RWPE1 (cell line): ENCODE results near the gene ZFAND2B.

Experiments used
- CTCF ChIA-PET: fragments of 350-600 bp; sonication (Branson Sonifier 250); formaldehyde crosslinking; extraction: SDS; loops from one replicate; lab custom pipeline; 2021; lab: Yijun Ruan, JAX
- POLR2A ChIA-PET: fragments of 400-600 bp; formaldehyde crosslinking; extraction: SDS; loops from one replicate; lab custom pipeline; 2020; ENCODE audit warnings: antibody characterized with exemption; ENCODE audit not compliant: low non-redundant PET; lab: Yijun Ruan, JAX
- DNase-seq: peaks from one replicate; pipeline ENCODE4 v3.0.0; 2012; ENCODE audit warnings: low spot score
- H3K27ac ChIP-seq: fragments of 450-650 bp; 2 replicates; pipeline ENCODE4 v1.5.1; 2017
- TF ChIP-seq, protein P1 (sequence below): fragments of 450-650 bp; conservative IDR thresholded peaks from 2 replicates; pipeline ENCODE4 v1.5.1; 2017; ENCODE audit warnings: low read depth, mild to moderate bottlenecking

Gene ZFAND2B

DNA sequence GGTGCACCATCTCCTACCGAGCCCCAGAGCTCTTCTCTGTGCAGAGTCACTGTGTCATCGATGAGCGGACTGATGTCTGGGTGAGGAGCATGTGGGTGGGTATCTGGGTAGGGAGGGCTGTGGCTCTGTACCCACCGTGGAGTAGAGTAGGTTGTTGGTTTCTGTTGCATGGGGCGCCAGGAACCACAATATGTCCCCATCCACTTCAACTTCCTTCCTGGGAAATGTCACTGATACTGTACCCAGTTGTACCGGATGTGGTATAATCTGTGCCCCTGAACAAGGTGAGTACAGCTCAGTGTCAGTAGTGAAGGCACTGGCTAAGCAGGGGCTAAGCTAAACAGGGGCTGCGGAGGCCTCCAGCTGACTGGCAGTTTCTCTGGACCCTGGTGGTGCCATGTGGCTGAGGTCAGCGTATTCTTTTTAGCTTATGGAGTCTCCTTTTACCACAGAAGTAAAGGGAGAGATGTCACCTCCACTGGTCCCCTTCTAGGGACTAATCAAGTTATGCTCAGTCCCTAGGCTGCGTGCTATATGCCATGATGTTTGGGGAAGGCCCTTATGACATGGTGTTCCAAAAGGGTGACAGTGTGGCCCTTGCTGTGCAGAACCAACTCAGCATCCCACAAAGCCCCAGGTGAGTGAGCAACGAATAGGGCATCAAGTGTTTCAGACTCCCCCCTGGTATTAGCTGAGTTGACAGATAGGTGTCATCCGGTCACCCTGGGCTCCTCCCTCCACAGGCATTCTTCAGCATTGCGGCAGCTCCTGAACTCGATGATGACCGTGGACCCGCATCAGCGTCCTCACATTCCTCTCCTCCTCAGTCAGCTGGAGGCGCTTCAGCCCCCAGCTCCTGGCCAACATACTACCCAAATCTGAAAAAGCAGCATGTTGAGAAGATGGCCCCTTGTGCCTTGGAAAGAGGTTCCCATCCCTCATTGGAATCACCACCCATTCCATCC lies 41.4 kb downstream of the ZFAND2B start:
- CTCF ChIA-PET, result interaction anchor here (0.6 to 2.7 kb wide), 3 partner anchors 30 to 51 kb away, joined by 3 to 22 read pairs (median 5); no protein-coding TSS in a partner anchor
- H3K27ac ChIP-seq, result peak overlapping the region; percentile 98
- no peak for DNase-seq
- POLR2A ChIA-PET, result interaction anchor here (0.8 to 1.9 kb wide), 2 partner anchors 30 to 39 kb away, joined by 3 to 12 read pairs; partner anchors contain the start of gene DNAJB2
- TF ChIP-seq, protein P1, sequence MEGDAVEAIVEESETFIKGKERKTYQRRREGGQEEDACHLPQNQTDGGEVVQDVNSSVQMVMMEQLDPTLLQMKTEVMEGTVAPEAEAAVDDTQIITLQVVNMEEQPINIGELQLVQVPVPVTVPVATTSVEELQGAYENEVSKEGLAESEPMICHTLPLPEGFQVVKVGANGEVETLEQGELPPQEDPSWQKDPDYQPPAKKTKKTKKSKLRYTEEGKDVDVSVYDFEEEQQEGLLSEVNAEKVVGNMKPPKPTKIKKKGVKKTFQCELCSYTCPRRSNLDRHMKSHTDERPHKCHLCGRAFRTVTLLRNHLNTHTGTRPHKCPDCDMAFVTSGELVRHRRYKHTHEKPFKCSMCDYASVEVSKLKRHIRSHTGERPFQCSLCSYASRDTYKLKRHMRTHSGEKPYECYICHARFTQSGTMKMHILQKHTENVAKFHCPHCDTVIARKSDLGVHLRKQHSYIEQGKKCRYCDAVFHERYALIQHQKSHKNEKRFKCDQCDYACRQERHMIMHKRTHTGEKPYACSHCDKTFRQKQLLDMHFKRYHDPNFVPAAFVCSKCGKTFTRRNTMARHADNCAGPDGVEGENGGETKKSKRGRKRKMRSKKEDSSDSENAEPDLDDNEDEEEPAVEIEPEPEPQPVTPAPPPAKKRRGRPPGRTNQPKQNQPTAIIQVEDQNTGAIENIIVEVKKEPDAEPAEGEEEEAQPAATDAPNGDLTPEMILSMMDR, result no peak

DNA sequence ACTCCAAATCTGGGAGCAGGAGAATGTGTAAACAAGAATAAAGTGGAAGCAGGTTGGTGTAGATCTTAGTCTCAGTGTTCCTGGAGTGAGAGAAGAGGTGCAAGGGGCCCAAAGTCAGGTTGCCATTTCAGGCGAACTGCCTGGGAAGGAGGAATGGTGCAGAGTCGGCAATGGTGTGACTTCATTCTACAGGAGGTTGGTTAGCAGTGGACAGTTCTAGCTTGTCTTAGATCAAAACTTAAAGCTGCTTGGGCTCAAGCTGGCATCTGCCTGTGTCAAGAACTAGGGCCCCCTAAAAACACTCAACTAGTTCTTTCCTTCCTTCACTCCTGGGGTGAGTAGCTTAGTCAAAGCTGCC lies 42.2 kb downstream of the ZFAND2B start:
- H3K27ac ChIP-seq, result peak overlapping the region; percentile 98
- TF ChIP-seq, protein P1, result no peak
- CTCF ChIA-PET, result interaction anchor here (0.8 to 2.7 kb wide), 5 partner anchors 19 to 50 kb away, joined by 3 to 22 read pairs (median 5); partner anchors contain the start of genes ANKZF1 and DNAJB2
- POLR2A ChIA-PET, result interaction anchor here (0.6 to 2.1 kb wide), 6 partner anchors 19 to 67 kb away, joined by 3 to 14 read pairs (median 6); partner anchors contain the start of genes ANKZF1, ATG9A and DNAJB2
- DNase-seq, result no peak

DNA sequence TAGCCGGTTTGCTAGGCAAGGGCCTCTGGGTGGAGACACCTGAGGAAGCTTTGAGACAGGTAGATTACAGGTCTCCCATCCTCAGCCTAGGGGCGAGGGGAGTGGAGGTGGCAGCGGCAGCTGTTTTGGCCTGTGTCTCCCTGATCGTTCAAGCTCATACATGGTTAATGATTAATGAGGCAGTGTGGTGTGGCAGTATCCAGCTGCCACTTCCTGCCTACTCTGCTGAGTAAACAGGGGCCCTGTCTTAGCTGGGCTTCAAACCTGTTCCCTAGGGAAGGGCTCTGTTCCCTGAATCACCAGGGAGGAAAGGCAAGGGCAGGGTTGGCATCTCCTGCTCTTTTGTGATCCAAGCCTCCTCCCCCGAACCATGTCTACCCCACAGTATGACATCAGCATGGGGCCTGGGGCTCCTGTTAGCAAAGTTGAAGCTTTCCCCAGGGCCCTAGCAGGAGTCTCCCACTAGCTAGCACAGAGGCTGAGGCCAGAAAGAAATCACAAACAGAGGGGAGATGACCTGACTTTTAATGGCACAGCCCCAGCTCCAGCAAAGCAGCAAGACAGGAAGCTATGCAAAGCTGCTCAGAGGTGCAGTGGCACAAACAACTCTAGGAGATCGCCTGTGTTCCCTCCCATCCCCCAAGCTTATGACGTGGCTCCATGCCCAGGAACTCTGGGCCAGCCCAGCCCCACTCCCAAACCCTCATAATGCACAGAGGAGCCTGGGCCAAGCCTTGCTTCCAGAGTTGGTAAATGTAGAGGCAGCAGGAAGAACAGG lies 42.8 kb downstream of the ZFAND2B start:
- TF ChIP-seq, protein P1, result no peak
- ChIA-PET POLR2A (interaction anchor here (0.6 to 2.1 kb wide), 8 partner anchors 20 to 355 kb away, joined by 3 to 14 read pairs (median 4); partner anchors contain the start of genes ANKZF1, ATG9A and DNAJB2), CTCF (interaction anchor here (0.8 to 2.7 kb wide), 5 partner anchors 19 to 50 kb away, joined by 3 to 22 read pairs (median 5); partner anchors contain the start of genes ANKZF1 and DNAJB2)
- peak; percentile 81 for DNase-seq
- H3K27ac ChIP-seq, result peak overlapping the region; percentile 98

GRCh38 chr2:219250049-219250781 lies 43.6 kb downstream of the ZFAND2B start:
- ChIA-PET POLR2A (interaction anchor here (0.6 to 4.9 kb wide), 6 partner anchors 23 to 356 kb away, joined by 3 to 35 read pairs (median 8); partner anchors contain the start of gene DNAJB2), CTCF (interaction anchor here (0.6 to 2.7 kb wide), 3 partner anchors 28 to 49 kb away, joined by 3 to 22 read pairs (median 5); partner anchors contain the start of gene DNAJB2)
- TF ChIP-seq, protein P1, result no peak
- no peak for DNase-seq
- peak overlapping the region; percentile 98 for H3K27ac ChIP-seq

DNA sequence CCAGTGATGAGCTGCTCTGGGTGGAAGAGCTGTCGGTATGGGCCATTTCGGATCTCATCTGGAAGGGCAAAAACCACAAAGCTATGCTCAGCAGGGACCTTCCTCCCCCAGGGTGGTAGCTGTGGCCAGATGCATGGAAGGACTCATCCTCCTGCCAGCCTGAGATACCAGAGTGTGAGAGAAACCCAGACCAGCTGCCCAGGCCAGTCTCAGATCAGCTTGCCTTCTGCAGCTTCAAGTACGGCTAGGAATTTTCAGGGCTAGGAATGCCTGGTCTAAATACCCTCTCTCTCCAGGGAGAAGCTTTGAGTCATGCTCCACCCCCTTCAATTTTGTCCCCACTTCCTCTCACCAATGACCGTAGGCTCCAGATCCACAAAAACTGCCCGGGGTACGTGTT lies 45.1 kb downstream of the ZFAND2B start:
- TF ChIP-seq, protein P1, result no peak
- no peak for DNase-seq
- CTCF ChIA-PET, result interaction anchor here (1.4 to 2.5 kb wide), 3 partner anchors 27 to 46 kb away, joined by 7 to 22 read pairs (median 19); partner anchors contain the start of gene DNAJB2
- POLR2A ChIA-PET, result interaction anchor here (0.8 to 4.9 kb wide), 4 partner anchors 22 to 136 kb away, joined by 3 to 35 read pairs (median 4); partner anchors contain the start of gene DNAJB2
- H3K27ac ChIP-seq, result peak overlapping the region; percentile 98
